ENCODE data around the gene ZNF785. TPM values are rescaled to one million over a fixed set of nuclear protein-coding genes. Genes with fewer than 3 reads are reported as not detected.

The ZNF785 gene
- total RNA-seq, 1 donor from 2014 or later: 9.3 TPM

GRCh38 chr16:30553393-30553899 is 32.1 kb downstream of the ZNF785 start:
- no peaks in the 10 kb centered on the region for H3K36me3 Mint-ChIP-seq (ENCODE audit: low read depth, unreplicated experiment)
- Histone ChIP-seq H3K27ac (ENCODE audit: low read depth, low read length) (no peak overlapping the region), H3K4me1 (ENCODE audit: insufficient read depth, low read length) (peaks cover 9% of the 10 kb centered on the region), H3K4me3 (ENCODE audit: insufficient read depth, low read depth, low read length) (no peak overlapping the region), H3K9ac (ENCODE audit: low read length) (no peak overlapping the region), H4K20me1 (ENCODE audit: insufficient read depth, low read length) (peaks cover 5% of the 10 kb centered on the region), H2AFZ (ENCODE audit: low read depth, low read length) (no peak overlapping the region), H3K4me2 (ENCODE audit: low read length) (no peak overlapping the region), H3K79me2 (ENCODE audit: insufficient read depth, low read length) (peaks cover 24% of the 10 kb centered on the region), H3K36me3 (ENCODE audit: insufficient read depth, low read length) (no peaks in the 10 kb centered on the region), H3K27me3 (ENCODE audit: insufficient read depth, low read length) (no peaks in the 10 kb centered on the region), H3K9me3 (ENCODE audit: insufficient read depth, low read depth, low read length) (no peaks in the 10 kb centered on the region)
- H3K9me3 Mint-ChIP-seq (ENCODE audit: unreplicated experiment): no peaks in the 10 kb centered on the region
- TF ChIP-seq CTCF (IDR thresholded peaks at IDR 0.05; ENCODE audit: insufficient read depth, low read depth, low read length): no peak
- DNase-seq (ENCODE audit: low read depth): no peak
- no peaks in the 10 kb centered on the region for H3K27me3 Mint-ChIP-seq (ENCODE audit: low read depth, unreplicated experiment)
- peak overlapping the region; percentile 14 for H3K4me3 Mint-ChIP-seq (ENCODE audit: unreplicated experiment)
- FAIRE-seq: no peak
- no peak overlapping the region for H3K27ac Mint-ChIP-seq (ENCODE audit: unreplicated experiment)
- peaks cover 14% of the 10 kb centered on the region for H3K4me1 Mint-ChIP-seq (ENCODE audit: low read depth, unreplicated experiment)

GRCh38 chr16:30552956-30553355 is 32.5 kb downstream of the ZNF785 start:
- FAIRE-seq: no peak
- H3K36me3 ChIP-seq (ENCODE audit: insufficient read depth, low read length): no peaks in the 10 kb centered on the region
- no peak overlapping the region for H3K27ac Mint-ChIP-seq (ENCODE audit: unreplicated experiment)

More at GRCh38 chr16:30552956-30553355, 32.5 kb downstream of the ZNF785 start:
- H2AFZ ChIP-seq (ENCODE audit: low read depth, low read length): no peak overlapping the region
- H3K36me3 Mint-ChIP-seq (ENCODE audit: low read depth, unreplicated experiment): no peaks in the 10 kb centered on the region
- no peak overlapping the region for H3K4me3 Mint-ChIP-seq (ENCODE audit: unreplicated experiment)
- no peak overlapping the region for H3K4me3 ChIP-seq (ENCODE audit: insufficient read depth, low read depth, low read length)
- peaks cover 15% of the 10 kb centered on the region for H3K4me1 Mint-ChIP-seq (ENCODE audit: low read depth, unreplicated experiment)
- H3K9me3 Mint-ChIP-seq (ENCODE audit: unreplicated experiment): no peaks in the 10 kb centered on the region
- H3K4me2 ChIP-seq (ENCODE audit: low read length): no peak overlapping the region
- no peaks in the 10 kb centered on the region for H3K27me3 Mint-ChIP-seq (ENCODE audit: low read depth, unreplicated experiment)
- no peak for TF ChIP-seq EZH2 (IDR thresholded peaks at IDR 0.05; ENCODE audit: insufficient read depth, low read length)
- no peak for TF ChIP-seq CTCF (IDR thresholded peaks at IDR 0.05; ENCODE audit: insufficient read depth, low read depth, low read length)
- no peak overlapping the region for H3K9ac ChIP-seq (ENCODE audit: low read length)
- peaks cover 24% of the 10 kb centered on the region for H3K79me2 ChIP-seq (ENCODE audit: insufficient read depth, low read length)
- H3K27ac ChIP-seq (ENCODE audit: low read depth, low read length): no peak overlapping the region
- no peaks in the 10 kb centered on the region for H3K27me3 ChIP-seq (ENCODE audit: insufficient read depth, low read length)
- H3K4me1 ChIP-seq (ENCODE audit: insufficient read depth, low read length): peaks cover 9% of the 10 kb centered on the region
- no peak for DNase-seq (ENCODE audit: low read depth)
- peaks cover 5% of the 10 kb centered on the region for H4K20me1 ChIP-seq (ENCODE audit: insufficient read depth, low read length)
- no peaks in the 10 kb centered on the region for H3K9me3 ChIP-seq (ENCODE audit: insufficient read depth, low read depth, low read length)

Data from astrocyte (in vitro differentiated cells and primary cell).